HG03575 (cell line): Measurements from ENCODE around the gene MBOAT1.

Experiments used
- ATAC-seq: cut with Tn5 transposase; IDR thresholded peaks from one replicate; pipeline ENCODE4 v1.9.1; 2021; ENCODE audit not compliant: unreplicated experiment, insufficient number of reproducible peaks, low FRiP score; ENCODE audit errors: extremely low read depth

The MBOAT1 gene

DNA sequence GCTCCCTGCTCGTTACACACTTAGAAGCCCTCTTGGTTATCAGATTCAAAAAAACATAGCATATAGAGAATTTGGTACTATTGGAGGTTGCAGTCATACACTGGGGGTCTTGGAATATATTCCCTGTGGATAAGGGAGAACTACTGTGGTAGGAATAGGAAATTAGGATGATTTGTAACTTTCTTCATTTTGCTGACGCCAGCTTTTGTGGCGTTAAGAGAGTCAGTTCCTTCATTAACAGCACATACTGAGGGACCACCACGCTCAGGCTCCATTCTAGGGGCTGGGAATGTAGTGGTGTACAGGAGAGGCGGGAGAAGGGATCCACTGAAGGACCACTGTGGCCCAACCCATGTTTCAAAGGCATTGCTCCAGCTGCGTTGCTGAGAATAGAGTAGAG, 140.3 kb downstream of the MBOAT1 start:
- ATAC-seq = no peak

DNA sequence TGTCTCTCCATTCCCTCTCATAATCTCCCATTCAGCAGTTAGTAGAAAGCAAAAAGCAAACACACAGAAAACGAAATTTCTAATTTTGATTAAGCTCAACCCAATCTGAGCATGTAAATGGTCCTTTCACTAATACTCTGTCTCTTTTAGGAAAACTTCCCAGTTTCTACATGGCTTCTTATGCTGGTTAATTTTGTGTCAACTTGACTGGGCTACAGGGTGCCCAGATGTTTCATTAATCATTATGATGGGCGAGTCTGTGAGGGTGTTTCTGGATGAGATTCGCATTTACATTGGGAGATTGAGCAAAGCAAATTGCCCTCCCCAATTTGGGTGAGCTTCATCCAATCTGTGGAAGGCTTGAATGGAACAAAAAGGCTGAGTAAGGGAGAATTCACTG, 142.2 kb downstream of the MBOAT1 start:
- ATAC-seq = no peak

DNA sequence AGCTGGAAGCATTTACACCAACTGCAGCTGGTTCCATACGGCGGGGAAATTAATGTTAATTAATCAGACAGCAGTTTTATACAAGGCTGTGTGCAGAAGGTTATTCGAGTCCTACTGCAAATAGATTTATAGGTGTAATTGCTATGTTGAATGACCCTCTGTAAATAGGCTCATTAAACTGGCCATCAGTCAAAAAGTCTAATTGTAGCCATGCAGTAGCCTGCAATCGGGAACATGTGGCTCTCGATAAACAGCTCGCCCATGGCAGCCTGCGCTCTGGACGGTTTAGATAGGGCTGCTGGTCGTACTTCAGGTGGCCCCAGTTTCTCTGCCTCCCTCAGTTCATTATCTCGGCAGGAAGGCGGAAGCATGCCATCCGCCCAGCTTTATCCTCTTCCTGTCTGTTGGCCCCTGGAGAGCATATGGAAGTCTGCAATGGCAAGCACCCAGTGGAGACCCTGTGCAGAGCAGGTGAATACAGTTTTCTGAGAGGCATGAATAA, 143.2 kb downstream of the MBOAT1 start:
- ATAC-seq = no peak

DNA sequence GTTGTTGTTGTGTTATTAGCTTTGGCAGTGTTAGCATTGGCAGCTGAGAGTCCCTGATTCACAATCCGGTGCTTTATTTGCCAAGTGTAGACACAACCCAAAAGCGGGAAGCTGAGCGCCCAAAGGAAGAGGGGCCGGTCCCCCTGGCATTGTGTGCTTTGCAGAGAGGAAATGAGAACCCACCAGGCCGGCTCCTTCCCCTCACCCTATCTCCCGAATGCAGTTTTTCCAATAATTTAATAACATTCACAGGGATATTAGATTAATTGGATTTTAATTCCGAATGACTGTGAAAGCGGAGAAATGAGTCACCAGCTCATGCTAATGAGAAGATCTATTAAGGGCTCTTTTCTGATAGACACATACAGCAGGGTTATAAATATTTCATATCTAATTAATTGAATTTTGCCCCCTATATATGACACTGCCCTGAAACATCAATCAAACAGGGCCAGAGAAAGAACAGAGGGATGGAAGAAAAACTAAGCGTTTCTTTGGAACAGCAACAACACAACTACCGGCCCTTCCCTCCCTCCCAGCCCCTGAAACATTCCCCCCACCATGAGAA, 143.8 kb downstream of the MBOAT1 start:
- ATAC-seq = no peak

DNA sequence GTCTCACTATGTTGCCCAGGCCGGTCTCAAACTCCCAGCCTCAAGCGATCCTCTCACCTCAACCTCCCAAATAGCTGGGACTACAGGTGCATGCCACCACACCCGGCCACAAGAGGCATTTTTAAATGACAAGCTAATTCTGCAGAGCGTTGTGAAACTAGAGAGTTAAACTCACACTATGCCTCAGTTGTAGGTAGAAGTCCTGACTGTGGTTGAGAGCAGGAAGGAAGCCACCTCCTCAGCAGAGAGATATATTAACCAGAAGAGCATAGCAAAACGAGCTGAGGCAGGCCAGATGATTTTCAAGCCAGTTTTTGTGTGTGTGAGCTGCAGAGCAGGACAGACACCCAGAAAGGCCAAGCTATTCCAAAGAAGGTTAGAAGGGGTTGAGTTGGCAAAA, 150.3 kb downstream of the MBOAT1 start:
- ATAC-seq = no peak

DNA sequence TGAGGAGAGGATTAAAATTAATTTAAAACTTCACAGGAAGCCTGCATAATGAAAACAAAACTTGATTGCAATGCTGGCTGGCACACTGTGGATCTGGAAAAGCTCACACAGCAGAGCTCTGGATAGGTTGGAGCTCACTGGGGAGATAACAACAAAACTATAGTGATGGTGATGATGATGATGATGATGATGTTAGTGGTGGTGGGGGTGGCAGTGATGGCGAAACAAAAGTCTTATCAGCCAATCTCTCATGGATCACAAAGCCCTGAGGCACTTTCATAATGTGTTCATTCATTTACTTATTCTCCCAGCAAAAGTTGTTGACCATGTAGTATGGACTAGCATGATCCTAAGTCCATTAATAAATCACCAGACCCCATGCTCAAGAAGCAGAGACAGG, 152.0 kb downstream of the MBOAT1 start:
- no peak for ATAC-seq

DNA sequence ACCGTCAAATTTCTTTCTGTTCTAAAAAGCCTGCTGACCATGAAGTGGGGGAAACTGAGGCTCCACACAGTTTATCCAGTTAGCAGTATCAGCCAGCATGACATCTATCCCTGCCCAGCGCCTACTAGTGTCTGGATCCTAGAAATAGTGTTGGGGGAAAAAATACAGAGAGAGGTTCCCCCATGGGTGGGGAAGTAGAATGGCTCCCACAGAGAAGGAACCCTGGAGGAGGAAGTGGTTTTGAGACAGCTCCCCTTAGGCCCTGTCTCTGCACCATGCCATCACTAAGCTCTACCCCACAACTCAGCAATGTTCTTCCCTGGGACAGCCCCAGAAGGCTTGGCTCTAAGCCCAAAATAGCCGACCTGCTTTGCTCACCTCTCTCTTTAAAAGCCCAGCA, 153.4 kb downstream of the MBOAT1 start:
- no peak for ATAC-seq

DNA sequence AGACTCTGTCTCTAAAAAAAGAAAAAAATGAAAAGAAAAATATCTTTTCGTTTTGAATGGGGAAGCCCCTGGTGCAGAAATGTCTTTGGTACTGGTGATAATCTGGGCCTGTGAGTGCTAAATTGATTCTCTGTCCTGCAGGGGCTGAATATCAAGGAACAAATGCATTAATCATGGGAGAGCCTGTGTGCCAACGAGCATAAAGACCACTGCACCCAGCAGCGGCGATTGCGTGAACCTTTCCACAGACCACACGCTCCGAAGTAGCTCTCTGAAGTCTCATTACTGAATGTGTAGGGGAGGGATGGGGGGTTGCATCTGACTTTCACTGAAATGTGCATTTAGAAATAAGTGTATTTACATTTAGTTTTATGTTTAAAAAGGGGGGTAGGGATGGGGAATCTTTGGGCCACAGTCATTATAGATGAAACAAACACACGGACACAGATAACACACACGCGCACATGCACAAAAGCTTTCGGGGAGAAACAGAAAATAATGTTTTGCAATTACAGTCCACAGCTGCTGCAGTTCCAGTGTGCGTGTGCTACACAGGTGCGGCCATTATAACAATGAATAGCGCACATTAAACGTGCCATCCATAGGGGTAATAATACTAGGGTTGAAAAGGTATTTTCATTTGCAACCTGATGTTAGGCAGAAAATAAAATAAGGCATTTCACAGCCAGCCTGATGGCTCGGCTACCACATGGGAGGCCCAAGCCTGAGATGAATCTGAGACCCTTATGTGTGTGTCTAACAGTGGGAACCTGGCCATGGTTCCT, 154.0 kb downstream of the MBOAT1 start:
- no peak for ATAC-seq

DNA sequence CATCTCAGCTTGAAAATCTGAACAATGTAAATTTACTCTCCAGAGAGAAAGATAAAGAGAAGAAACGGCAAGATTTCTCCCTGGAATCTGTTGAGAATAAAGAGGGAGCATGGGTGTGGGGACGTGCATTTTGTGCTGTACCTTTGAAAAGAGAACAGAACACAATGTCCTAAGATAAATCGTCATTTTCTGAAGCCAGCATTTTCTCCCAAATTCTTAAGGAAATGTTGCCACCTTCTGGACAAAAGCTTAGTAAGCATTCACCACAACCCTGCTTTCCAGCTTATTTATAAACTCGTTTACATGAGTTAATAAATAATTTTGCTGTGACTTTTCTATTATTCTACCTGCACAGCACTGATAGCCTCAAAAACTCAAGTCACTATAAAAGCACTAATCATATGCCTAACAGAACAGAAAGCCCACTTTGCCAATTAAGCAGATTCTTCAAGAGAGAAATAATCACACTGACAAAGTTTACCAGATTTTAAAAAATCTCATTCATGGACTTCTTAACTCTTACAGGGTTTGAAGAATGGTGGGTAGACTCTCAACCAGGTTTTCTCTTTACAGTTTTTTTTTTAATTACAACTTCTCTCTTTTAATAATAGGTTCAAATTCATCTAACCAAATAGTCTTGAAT, 155.8 kb downstream of the MBOAT1 start:
- no peak for ATAC-seq

DNA sequence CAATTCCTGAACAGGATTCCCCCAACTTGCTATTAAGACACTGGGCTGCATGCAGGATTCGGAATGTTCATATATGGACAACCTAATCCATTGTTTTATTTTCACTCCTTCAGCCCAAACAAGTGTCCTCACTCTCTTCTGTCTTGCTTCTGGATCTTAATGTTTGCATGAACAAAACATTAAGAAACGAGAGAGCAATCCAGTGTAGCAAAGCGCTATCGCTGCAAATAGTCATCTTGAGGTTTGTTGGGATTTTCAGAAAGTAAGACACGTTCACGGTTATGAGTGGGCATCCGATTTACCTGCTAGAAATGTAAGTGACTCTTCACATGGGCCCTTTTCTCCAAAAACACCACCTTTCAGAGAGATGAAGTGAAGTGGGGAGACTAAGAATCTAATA, 156.4 kb downstream of the MBOAT1 start:
- no peak for ATAC-seq
